Hematopoietic multipotent progenitor cell treated with erythropoietin and hydrocortisone succinate and interleukin-3 and kit ligand, for 15 days (in vitro differentiated cells): ENCODE results near the gene PTP4A1.
"Not testable (repeated sequence)": the region's sequence is repeated elsewhere in the genome, so short reads cannot be mapped to it uniquely, and the experiment has no call there.

Experiments
- DNase-seq: peaks from one replicate; pipeline ENCODE4 v3.0.0-alpha.2; 2015; ENCODE audit warnings: low spot score

PTP4A1 gene

DNA sequence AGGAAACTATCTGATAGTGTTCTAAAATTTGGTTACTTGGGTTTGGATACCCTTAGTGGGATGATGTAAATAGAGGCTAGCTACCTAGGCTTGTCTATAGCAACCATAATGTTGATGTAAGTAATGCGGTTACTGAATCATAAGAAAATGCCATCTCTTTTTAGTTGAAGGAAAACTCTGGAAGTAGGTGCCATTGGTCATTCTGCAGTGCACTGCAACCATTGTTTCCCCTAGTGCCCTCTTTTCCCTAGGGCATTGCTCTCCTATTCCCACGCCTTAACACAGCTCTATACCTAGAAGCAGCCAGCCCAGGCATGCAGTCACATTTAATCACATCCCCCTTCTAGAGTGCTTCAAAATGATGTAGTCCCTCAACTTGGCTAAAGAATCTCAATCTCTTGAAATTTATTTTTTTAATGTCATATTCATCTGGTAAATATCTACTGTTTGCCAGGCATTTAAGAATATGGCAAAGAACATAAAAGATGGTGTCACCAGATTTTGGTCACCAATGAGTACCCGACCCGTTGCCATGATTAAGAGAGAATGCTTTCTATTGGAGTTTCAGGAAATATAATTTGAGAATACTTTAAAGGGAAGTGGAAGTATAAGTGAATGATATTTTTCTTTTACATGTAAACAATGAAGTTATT, 10.4 kb downstream of the PTP4A1 start:
- DNase-seq: no peak

DNA sequence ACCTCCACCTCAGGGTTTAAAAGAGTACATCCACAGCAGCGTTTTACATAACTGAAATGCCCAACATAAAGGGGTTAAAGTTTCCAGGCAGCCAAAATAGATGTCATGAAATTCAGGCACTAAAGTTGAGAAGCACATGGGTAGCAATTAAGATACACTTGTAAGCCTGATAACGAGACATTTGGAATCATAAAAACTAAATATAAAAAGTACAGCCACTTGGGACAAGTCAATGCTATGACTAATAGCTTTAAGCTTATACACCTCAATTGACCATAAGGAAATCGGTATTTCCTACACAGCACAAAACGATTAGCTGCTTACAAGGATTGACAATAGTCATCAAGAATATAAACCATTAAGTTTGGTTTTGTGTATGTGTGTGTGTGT, 11.8 kb downstream of the PTP4A1 start:
- no peak for DNase-seq

DNA sequence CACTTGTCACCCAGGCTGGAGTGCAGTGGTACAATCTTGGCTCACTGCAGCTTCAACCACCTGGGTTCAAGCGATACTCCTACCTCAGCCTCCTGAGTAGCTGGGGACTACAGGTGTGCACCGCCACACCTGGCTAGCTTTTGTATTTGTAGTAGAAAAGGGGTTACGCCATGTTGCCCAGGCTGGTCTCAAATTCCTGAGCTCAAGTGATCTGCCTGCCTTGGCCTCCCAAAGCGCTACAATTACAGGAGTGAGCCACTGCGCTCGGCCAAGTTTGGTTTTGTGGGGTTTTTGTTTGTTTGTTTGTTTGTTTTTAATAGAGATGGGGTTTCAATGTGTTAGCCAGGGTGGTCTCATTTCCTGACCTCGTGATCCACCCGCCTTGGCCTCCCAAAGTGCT, 12.3 kb downstream of the PTP4A1 start:
- DNase-seq: no peak

DNA sequence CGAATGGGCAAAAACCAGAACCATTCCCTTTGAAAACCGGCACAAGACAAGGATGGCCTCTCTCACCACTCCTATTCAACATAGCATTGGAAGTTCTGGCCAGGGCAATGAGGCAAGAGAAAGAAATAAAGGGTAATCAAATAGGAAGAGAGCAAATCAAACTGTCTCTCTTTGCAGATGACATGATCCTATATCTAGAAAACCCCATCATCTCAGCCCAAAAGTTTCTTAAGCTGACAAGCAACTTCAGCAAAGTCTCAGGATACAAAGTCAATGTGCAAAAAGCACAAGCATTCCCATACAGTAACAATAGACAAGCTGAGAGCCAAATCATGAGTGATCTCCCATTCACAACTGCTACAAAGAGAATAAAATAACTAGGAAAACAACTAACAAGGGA, 13.4 kb downstream of the PTP4A1 start:
- DNase-seq: not testable (repeated sequence)

DNA sequence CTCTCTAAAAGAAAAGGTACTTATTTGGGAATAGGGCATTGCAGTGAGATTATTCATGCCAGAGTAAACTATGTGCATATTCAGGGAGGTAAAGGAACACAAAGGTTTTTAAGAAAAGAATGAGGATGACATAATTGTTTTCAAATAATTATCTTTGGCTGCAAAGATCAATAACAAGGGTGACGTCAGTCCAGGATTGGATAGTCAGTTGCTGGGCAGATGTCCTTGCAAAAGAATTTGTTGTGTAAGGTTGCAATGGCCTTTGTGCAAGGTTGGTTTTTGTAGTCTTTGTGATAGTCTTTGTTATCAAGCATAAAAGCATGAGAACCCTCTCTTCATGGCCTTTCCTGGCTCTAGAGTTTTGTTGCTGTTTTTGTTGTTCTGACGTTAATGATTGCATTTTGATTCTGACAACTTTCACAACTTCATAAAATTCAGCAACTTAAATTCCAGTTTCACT, 17.7 kb downstream of the PTP4A1 start:
- no peak for DNase-seq

DNA sequence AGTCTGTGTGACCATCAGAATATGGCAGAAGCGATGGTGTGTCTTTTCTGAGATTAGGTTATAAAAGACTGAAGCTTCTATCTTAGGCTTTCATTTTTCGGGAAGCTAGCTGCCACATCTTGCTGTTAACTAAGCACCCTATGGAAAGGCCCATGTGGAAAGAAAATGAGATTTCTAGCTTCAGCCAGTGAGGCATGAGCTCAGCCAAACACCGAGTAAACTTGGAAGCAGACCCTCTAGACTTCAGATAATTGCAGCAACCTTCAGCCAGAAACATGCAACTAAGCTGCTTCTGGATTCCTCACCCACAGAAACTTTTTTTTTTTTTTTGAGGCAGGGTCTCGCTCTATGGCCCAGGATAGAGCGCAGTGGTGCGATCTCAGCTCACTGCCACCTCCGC, 20.6 kb downstream of the PTP4A1 start:
- no peak for DNase-seq

DNA sequence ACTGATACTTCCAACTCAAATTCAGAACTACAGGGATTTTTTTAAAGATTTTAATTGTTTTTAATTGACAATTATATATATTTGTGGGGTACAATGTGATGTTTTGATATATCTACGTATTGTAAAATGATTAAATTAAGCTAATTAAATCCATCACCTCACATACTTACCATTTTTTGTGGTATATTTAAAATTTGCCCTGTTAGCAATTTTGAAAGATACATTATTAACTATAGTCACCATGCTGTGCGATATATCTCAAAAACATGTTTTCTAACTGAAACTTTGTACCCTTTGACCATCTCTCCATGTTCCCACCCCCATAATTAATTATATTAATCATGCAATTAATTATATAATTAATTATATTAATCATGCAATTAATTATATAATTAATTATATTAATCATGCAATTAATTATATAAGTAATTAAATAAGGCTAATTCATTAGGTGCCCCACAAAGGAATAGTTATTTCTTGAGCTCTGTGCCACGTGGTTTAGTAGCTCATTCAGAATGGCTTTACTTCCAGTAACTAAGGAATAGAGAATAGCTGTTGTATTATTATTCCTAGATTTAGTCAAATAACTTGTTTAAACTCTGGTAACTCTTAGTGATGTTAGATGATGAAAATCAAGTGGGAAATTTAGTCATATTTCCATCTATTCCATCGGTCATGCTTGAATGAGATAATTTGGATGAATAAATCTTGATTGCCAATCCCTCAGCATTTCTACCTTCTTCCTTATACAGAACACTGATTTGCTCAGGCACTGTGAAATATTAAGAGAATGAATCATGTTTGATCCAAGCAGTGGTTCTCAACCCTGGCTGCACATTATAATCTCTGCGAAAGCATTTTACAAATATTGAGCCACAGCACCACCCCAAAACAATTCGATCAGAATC, 25.1 kb downstream of the PTP4A1 start:
- no peak for DNase-seq

DNA sequence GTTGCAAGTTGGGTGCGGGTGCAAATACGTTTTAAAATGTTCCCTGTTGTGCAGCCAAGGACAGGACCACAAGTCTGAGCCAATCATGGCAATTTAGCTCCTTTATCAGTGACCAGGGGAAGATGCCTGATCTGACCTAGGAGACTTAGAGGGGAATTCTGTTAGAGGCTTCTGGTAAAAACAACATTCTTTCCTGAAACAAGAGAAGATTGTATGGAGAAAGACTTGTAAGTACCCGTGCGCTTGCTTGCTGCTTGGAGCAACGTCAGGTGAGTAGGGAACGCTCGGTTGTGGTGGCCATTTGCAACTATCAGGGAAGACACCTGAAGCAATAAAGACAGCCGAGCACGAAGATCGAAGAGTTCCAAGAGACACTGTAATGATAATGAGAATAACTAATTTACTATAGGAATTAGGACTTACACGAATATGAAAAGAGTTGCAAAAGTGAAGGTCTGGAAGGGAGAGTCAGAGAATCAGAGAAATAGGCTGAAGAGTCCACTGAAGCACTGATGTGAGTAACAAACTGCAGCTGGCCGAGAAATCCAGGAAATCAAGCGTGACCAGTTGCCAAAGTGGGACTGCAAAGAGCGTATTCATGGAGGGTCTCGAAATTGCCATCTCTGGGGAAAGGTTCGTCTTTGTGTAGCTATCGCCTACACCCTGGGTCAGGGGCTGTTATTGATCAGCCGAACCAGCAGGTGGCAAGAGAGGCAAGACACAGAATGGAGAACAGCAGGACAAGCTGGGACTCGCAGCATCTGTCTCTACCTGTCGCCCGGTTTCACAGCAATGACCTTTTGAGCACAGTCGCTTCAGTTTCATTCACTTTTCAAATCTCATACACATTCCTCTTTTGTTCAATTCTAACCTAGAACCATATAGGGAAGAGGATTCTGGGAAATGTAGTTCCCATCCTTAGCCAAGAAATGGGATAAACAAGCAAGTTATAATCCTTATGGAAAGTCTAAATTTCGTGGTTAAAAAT, 26.1 kb downstream of the PTP4A1 start:
- DNase-seq: peak; percentile 73

DNA sequence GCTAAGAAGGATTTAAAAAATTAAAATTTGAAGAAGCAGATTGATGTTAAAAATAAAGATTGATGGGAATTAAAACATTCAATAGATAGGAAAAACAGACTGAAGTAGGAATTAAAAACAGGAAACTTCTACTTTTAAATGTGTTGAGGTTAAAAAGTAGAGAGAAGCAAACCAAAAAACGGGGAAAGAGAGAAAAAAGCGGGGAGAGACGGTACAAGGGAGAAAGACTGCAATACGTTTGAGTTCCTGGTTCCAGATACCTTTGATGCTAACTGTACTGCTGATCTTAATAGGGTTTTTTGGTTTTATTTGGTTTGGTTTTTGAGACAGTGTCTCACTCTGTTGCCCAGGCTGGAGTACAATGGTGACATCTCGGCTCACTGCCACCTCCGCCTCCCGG, 27.0 kb downstream of the PTP4A1 start:
- DNase-seq: no peak

DNA sequence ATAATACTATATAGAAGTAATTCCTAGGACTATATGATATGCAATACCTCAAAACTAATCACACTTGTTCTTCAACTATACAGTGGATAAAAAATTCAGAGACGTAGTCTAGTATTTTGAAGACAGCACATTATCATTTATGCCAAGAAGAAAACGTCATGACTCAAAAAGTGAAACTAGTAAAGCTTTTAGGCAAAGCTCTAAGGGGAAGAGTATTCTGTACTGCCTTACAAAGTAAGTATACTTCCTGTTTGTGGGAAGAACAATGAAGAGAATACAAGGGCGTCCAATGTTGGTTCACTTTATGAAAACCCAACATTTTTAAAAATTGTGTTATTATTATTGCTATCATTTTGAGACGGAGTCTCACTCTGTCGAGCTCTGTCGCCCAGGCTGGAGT, 27.9 kb downstream of the PTP4A1 start:
- no peak for DNase-seq

DNA sequence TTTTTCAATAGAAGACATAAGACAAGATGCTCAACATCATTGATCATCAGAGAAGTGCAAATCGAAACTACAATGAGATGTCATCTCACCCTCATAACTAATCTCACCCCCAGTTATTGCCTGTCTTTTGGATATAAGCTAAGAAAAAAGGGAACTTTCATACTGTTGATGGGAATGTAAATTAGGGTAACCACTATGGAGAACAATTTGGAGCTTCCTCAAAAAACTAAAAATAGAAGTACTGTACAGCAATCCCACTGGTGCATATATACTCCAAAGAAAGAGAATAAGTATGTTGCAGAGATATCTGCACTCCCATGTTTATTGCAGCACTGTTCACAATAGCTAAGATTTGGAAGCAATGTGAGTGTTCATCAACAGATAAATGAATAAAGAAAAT, 37.0 kb downstream of the PTP4A1 start:
- no peak for DNase-seq

DNA sequence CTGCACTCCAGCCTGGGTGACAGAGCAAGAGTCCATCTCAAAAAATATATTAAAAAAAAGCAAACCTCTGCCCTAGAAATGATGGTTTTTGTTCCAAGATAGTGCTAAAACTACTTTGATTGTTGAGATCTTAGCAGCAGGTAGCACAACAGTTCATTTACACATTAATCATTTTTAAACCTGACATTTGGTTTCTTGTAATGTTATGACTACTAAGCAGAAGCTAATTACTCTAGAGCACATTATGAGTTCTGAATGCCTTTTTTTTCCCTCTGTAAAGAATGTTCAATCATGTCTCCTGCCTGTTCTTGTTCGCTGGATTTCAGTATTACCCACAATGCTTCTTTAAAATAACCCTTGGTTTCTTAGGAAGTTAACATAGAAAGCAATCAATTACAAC, 38.7 kb downstream of the PTP4A1 start:
- no peak for DNase-seq

DNA sequence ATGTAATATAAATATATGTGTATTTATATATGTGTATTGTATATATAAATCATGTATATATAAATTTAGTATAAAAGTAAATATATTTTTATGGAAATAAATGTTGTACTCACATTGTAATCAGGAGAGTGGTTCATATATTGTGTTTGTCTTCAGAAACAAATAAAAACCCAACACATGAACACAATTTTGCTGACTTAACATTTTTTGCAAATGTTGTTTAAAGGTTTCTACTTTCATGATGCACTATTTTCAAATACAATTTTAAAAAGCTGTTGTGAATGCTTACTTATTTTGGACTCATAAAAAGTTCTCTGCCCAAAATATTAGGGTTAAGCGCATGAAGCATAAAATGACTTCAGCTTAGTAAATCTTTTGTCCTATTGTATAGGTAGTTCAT, 39.3 kb downstream of the PTP4A1 start:
- no peak for DNase-seq

DNA sequence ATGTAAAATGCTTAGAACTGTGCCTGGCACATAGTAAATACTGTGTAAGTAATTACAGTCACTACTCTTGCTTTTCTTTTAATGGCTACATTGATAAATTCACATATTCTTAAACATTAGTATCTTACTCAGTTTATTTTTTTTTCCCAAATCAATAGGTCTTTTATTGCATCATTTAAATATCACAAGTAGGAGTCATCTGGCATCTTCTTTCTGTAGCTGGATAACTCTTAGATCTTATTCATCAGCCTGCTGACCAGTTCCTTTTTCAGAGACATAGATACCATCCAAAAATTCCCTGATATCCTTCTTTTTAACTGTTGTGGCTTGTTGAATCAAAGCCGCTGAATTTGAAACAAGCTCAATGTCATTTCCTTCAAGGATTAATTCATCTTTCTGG, 43.3 kb downstream of the PTP4A1 start:
- no peak for DNase-seq
